Lower lobe of right lung (tissue), 2 donors: Measurements from ENCODE around the gene RIOX2. TPM values are rescaled to one million over a fixed set of nuclear protein-coding genes. Genes with fewer than 3 reads are reported as not detected.

Source experiments
- ATAC-seq, 2 donors: fragments of 200-7000 bp; cut with Tn5 transposase; one replicate each; pipeline ENCODE4 v1.9.1; 2020 to 2022; ENCODE audit warnings: mild to moderate bottlenecking in 2 of 2, moderate library complexity in 2 of 2
- DNase-seq: peaks from one replicate; pipeline ENCODE4 v3.0.0-alpha.2; 2020
- H3K27ac ChIP-seq: fragments of 200-600 bp; one replicate; pipeline ENCODE4 v1.8.0; 2022
- H3K27me3 ChIP-seq: fragments of 200-600 bp; one replicate; pipeline ENCODE4 v1.8.0; 2022; ENCODE audit warnings: low read depth
- H3K36me3 ChIP-seq: fragments of 200-600 bp; one replicate; pipeline ENCODE4 v1.8.0; 2022; ENCODE audit warnings: mild to moderate bottlenecking
- H3K4me1 ChIP-seq: fragments of 200-600 bp; one replicate; pipeline ENCODE4 v1.8.0; 2022
- H3K4me3 ChIP-seq: fragments of 200-600 bp; one replicate; pipeline ENCODE4 v1.8.0; 2022; ENCODE audit warnings: mild to moderate bottlenecking
- H3K9me3 ChIP-seq: fragments of 200-600 bp; one replicate; pipeline ENCODE4 v1.8.0; 2022
- CTCF ChIP-seq: fragments of 200-600 bp; IDR thresholded peaks from one replicate; pipeline ENCODE4 v1.8.0; 2022; ENCODE audit warnings: antibody characterized with exemption, mild to moderate bottlenecking
- intact Hi-C: fragments of 100-400 bp; cut with DNase I; formaldehyde crosslinking; loops from one replicate; pipeline ENCODE4 v1.11.0; 2022
- total RNA-seq: library from RNA; stranded (reverse); fragmentation: NEBNext Ultra II Directional; extraction: Animal tissue kit (Norgen Biotek cat#: 25700); gene quantifications from one replicate; pipeline ENCODE4 v1.2.1, GENCODE V29; 2021
- donor health status: DM: no; HTN: yes; CAD: no; lungs with severe emphysema.

The RIOX2 gene
- total RNA-seq, 1 donor from 2014 or later: 20.5 TPM

- intact Hi-C loops: no loop called here
- DNase-seq (no peak), ATAC-seq (no peak)
- H3K4me3 ChIP-seq: no peak overlapping the region
- no peaks in the 10 kb centered on the region for H3K9me3 ChIP-seq
- H3K27me3 ChIP-seq: no peaks in the 10 kb centered on the region
- H3K4me1 ChIP-seq: peaks cover 22% of the 10 kb centered on the region
- TF ChIP-seq CTCF: no peak
- H3K27ac ChIP-seq: no peak overlapping the region
- H3K36me3 ChIP-seq: peaks cover 12% of the 10 kb centered on the region
Measured at GRCh38 chr3:97969541-97969940, 2.7 kb downstream of the RIOX2 start.

GRCh38 chr3:97968376-97968775 lies 3.9 kb downstream of the RIOX2 start:
- ATAC-seq (no peak), DNase-seq (no peak)
- Histone ChIP-seq H3K36me3 (peaks cover 12% of the 10 kb centered on the region), H3K4me3 (no peak overlapping the region), H3K27ac (no peak overlapping the region), H3K27me3 (no peaks in the 10 kb centered on the region), H3K4me1 (peaks cover 22% of the 10 kb centered on the region), H3K9me3 (no peaks in the 10 kb centered on the region)
- no peak for TF ChIP-seq CTCF
- intact Hi-C loops: no loop called here

GRCh38 chr3:97967966-97968365 lies 4.3 kb downstream of the RIOX2 start:
- H3K36me3 ChIP-seq: peaks cover 12% of the 10 kb centered on the region
- no peaks in the 10 kb centered on the region for H3K9me3 ChIP-seq
- DNase-seq (no peak), ATAC-seq (no peak)
- H3K4me3 ChIP-seq: no peak overlapping the region
- no peak overlapping the region for H3K27ac ChIP-seq
- intact Hi-C loops: no loop called here
- no peak for TF ChIP-seq CTCF
- no peaks in the 10 kb centered on the region for H3K27me3 ChIP-seq
- H3K4me1 ChIP-seq: peaks cover 21% of the 10 kb centered on the region

- ATAC-seq (no peak), DNase-seq (no peak)
- TF ChIP-seq CTCF: no peak
- no peaks in the 10 kb centered on the region for H3K27me3 ChIP-seq
- H3K4me3 ChIP-seq: no peak overlapping the region
- intact Hi-C loops: no loop called here
- H3K4me1 ChIP-seq: no peaks in the 10 kb centered on the region
- no peaks in the 10 kb centered on the region for H3K9me3 ChIP-seq
- no peak overlapping the region for H3K27ac ChIP-seq
- H3K36me3 ChIP-seq: peaks cover 43% of the 10 kb centered on the region
Measured at GRCh38 chr3:97960993-97961766, 11.1 kb downstream of the RIOX2 start.

GRCh38 chr3:97960551-97960950 lies 11.7 kb downstream of the RIOX2 start:
- Histone ChIP-seq H3K27me3 (no peaks in the 10 kb centered on the region), H3K27ac (no peak overlapping the region), H3K9me3 (no peaks in the 10 kb centered on the region), H3K4me1 (no peaks in the 10 kb centered on the region), H3K4me3 (no peak overlapping the region), H3K36me3 (peaks cover 38% of the 10 kb centered on the region)
- no peak for DNase-seq
- no peak for TF ChIP-seq CTCF
- intact Hi-C loops: no loop called here
- no peak for ATAC-seq
